Measurements from ENCODE around the gene ROPN1L.
"Not testable (repeated sequence)": the region's sequence is repeated elsewhere in the genome, so short reads cannot be mapped to it uniquely, and the experiment has no call there.

Gene ROPN1L

DNA sequence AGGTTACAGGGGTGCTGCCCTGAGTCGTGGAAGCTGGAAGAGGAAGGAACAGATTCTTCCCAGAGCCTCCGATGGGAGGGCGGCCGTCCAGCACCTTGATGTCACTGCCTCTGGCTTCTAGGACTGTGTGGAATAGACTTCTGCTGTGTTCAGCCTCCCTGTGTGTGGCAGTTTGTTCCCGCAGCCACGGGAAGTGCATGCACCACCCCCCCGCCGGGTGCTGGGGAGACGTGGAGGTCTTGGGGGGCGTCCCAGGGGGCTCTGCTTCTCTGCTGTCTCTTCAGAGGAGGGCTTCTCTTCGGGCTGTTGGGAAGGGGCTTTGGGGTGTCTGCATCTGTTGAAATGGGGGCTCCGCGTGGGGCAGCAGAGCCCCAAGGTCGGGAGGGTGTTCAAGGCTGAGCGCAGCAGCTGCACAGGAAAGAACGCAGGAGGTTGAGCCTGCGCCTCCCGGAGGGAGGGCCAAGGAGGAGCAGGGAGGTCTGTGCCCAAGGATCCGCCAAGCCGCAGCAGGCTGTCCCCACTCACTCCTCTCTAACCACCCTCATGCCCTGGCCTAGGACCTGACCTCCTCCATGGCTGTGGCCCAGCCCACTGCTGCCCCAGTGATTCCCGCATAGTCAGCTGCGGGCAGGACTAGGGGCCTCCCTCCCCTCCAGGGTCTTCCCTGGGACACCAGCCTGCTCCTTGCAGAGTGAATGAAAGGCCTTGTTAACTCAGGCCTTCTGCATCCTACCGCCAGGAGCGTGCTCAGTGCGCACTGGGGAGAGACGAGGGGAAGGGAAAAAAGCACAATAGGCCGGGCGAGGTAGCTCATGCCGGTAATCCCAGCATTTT is 45.0 kb downstream of the ROPN1L start:
- Histone ChIP-seq H3K4me3 (ENCODE audit: insufficient read depth, low read depth, low read length, poor library complexity, severe bottlenecking) (no peak overlapping the region), H3K36me3 (ENCODE audit: control insufficient read depth, insufficient read depth, low read length) (no peaks in the 10 kb centered on the region)

DNA sequence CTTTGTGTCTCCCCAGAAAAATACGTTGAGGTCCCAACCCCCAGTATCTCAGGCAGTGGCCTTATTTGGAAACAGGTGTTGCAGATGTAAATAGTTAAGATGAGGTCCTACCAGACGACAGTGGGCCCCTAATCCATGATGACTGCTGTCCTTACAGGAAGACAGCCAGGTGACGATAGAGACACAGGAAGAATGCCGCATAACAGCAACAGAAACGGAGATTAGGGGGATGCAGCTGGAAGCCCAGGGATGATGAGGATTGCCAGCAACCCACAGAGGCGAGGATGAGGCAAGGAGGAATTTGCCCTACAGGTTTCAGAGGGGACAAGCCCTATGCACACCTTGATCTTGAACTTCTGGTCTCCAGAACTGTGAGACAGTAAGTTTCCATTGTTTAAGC is 46.5 kb downstream of the ROPN1L start:
- H3K9me3 ChIP-seq (ENCODE audit: control insufficient read depth, low read length): no peaks in the 10 kb centered on the region
- peaks cover 7% of the 10 kb centered on the region for H3K4me1 ChIP-seq (ENCODE audit: control insufficient read depth, insufficient read depth, low read length, poor library complexity, severe bottlenecking)
- no peak for DNase-seq
- no peaks in the 10 kb centered on the region for H3K27me3 ChIP-seq (replicated peaks; ENCODE audit: control insufficient read depth, insufficient read depth, low read length, poor library complexity, severe bottlenecking)
- no peak overlapping the region for H3K4me3 ChIP-seq (ENCODE audit: insufficient read depth, low read depth, low read length, poor library complexity, severe bottlenecking)
- no peaks in the 10 kb centered on the region for H3K36me3 ChIP-seq (ENCODE audit: control insufficient read depth, insufficient read depth, low read length)
- H3K27ac ChIP-seq (ENCODE audit: insufficient read depth, low read length, poor library complexity, severe bottlenecking): no peak overlapping the region

More for the DNA sequence above, 45.0 kb downstream of the ROPN1L start:
- H3K9me3 ChIP-seq (ENCODE audit: control insufficient read depth, low read length): no peaks in the 10 kb centered on the region
- no peak overlapping the region for H3K27ac ChIP-seq (ENCODE audit: insufficient read depth, low read length, poor library complexity, severe bottlenecking)
- H3K4me1 ChIP-seq (ENCODE audit: control insufficient read depth, insufficient read depth, low read length, poor library complexity, severe bottlenecking): peaks cover 7% of the 10 kb centered on the region
- no peak for DNase-seq
- H3K27me3 ChIP-seq (replicated peaks; ENCODE audit: control insufficient read depth, insufficient read depth, low read length, poor library complexity, severe bottlenecking): no peaks in the 10 kb centered on the region

DNA sequence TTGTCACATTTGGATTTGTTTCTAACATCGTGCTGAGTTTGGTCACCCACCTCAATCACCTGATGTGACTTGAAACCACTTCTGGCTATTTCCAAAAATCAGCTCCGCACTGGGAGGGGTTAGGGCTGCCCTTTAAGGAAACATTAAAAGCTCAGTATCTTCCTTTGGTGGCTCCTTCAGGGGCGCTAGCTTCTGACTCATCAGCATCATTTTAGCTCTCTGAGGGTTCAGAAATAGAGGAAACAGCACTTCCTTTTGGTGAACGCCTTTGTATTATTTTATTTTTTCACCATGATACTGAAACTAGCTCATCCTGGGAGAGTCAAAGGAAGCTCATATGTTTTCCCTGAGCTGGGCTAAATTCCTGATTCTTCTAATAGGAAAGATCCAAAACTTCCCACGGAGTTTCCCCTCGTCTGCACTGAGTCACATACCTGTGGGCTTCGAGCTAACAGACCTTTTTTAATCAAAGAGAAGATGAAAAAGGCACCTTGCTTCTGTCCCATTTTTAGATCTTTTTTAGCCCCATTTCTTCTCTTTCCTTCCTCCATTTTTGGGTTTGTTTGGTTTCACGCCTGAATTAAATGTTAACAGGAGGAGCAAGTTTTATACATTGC is 48.2 kb downstream of the ROPN1L start:
- Histone ChIP-seq H3K27ac (ENCODE audit: insufficient read depth, low read length, poor library complexity, severe bottlenecking) (no peak overlapping the region), H3K9me3 (ENCODE audit: control insufficient read depth, low read length) (no peaks in the 10 kb centered on the region), H3K4me3 (ENCODE audit: insufficient read depth, low read depth, low read length, poor library complexity, severe bottlenecking) (no peak overlapping the region), H3K36me3 (ENCODE audit: control insufficient read depth, insufficient read depth, low read length) (no peaks in the 10 kb centered on the region), H3K27me3 (replicated peaks; ENCODE audit: control insufficient read depth, insufficient read depth, low read length, poor library complexity, severe bottlenecking) (no peaks in the 10 kb centered on the region), H3K4me1 (ENCODE audit: control insufficient read depth, insufficient read depth, low read length, poor library complexity, severe bottlenecking) (peaks cover 7% of the 10 kb centered on the region)
- DNase-seq: no peak

DNA sequence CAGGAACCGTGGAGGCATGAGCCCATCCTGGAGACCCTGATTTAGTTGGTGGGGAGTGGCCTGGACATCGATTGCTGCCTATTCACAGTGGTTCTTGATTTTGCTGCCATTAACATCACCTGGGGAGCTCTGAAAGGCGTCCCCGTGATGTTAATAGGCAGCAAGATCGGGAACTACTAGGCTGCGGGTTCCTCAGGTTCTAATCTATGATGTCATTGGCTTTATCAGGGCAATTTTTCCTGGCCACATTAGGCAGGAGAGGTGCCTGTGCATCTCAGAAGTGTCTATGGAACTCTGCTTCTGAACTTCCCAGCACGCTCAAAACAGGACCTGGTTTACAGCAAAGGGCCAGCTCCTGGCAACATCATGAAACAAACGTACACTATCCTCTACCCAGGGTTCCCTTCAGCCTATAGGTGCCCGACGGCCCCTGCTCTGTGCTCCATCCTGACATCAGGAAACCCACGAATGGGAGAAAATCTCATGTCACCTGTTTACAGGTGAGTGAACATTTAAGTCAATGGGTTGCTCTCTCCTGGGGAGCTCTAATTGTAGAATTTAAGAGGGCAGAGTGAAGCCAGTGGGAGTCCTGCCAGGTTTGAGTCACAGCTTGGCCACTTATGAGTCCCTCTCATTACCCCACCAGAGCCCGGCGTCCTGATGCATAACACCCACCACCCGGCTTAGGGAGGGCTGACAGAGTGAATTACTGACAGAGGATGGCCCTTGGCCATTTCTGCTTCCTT is 49.4 kb downstream of the ROPN1L start:
- Histone ChIP-seq H3K36me3 (ENCODE audit: control insufficient read depth, insufficient read depth, low read length) (no peaks in the 10 kb centered on the region), H3K27me3 (replicated peaks; ENCODE audit: control insufficient read depth, insufficient read depth, low read length, poor library complexity, severe bottlenecking) (no peaks in the 10 kb centered on the region), H3K4me3 (ENCODE audit: insufficient read depth, low read depth, low read length, poor library complexity, severe bottlenecking) (no peak overlapping the region), H3K9me3 (ENCODE audit: control insufficient read depth, low read length) (no peaks in the 10 kb centered on the region), H3K27ac (ENCODE audit: insufficient read depth, low read length, poor library complexity, severe bottlenecking) (no peak overlapping the region), H3K4me1 (ENCODE audit: control insufficient read depth, insufficient read depth, low read length, poor library complexity, severe bottlenecking) (peaks cover 7% of the 10 kb centered on the region)
- no peak for DNase-seq

DNA sequence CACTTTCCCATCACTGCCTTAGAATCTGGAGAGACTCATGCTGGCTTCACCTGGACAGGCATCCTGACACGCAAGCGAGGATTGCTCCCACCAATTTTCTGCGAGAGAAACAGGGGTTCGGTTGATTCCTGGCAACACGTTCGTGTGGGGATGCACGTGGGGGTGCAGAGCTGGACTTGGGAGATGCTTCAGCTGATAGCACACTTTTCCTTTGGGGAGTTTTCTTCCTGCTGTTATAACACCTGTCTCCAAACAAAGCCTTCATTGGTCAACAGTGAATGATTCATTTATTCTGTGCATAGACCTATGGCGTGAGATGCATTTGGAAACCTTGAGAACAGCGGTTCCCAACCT is 50.0 kb downstream of the ROPN1L start:
- Histone ChIP-seq H3K27ac (ENCODE audit: insufficient read depth, low read length, poor library complexity, severe bottlenecking) (no peak overlapping the region), H3K36me3 (ENCODE audit: control insufficient read depth, insufficient read depth, low read length) (no peaks in the 10 kb centered on the region), H3K4me1 (ENCODE audit: control insufficient read depth, insufficient read depth, low read length, poor library complexity, severe bottlenecking) (peaks cover 7% of the 10 kb centered on the region), H3K9me3 (ENCODE audit: control insufficient read depth, low read length) (no peaks in the 10 kb centered on the region), H3K4me3 (ENCODE audit: insufficient read depth, low read depth, low read length, poor library complexity, severe bottlenecking) (no peak overlapping the region), H3K27me3 (replicated peaks; ENCODE audit: control insufficient read depth, insufficient read depth, low read length, poor library complexity, severe bottlenecking) (no peaks in the 10 kb centered on the region)
- DNase-seq: no peak

GRCh38 chr5:10493884-10494283 is 52.2 kb downstream of the ROPN1L start:
- Histone ChIP-seq H3K27ac (ENCODE audit: insufficient read depth, low read length, poor library complexity, severe bottlenecking) (no peak overlapping the region), H3K4me1 (ENCODE audit: control insufficient read depth, insufficient read depth, low read length, poor library complexity, severe bottlenecking) (peaks cover 7% of the 10 kb centered on the region), H3K27me3 (replicated peaks; ENCODE audit: control insufficient read depth, insufficient read depth, low read length, poor library complexity, severe bottlenecking) (no peaks in the 10 kb centered on the region), H3K36me3 (ENCODE audit: control insufficient read depth, insufficient read depth, low read length) (no peaks in the 10 kb centered on the region), H3K9me3 (ENCODE audit: control insufficient read depth, low read length) (no peaks in the 10 kb centered on the region), H3K4me3 (ENCODE audit: insufficient read depth, low read depth, low read length, poor library complexity, severe bottlenecking) (no peak overlapping the region)
- no peak for DNase-seq

- H3K27me3 ChIP-seq (replicated peaks; ENCODE audit: control insufficient read depth, insufficient read depth, low read length, poor library complexity, severe bottlenecking); H3K9me3 ChIP-seq (ENCODE audit: control insufficient read depth, low read length); DNase-seq; H3K36me3 ChIP-seq (ENCODE audit: control insufficient read depth, insufficient read depth, low read length); H3K4me3 ChIP-seq (ENCODE audit: insufficient read depth, low read depth, low read length, poor library complexity, severe bottlenecking); H3K27ac ChIP-seq (ENCODE audit: insufficient read depth, low read length, poor library complexity, severe bottlenecking); H3K4me1 ChIP-seq (ENCODE audit: control insufficient read depth, insufficient read depth, low read length, poor library complexity, severe bottlenecking): not testable (repeated sequence)
Observed at GRCh38 chr5:10494497-10494896, 52.8 kb downstream of the ROPN1L start.

- Histone ChIP-seq H3K4me1 (ENCODE audit: control insufficient read depth, insufficient read depth, low read length, poor library complexity, severe bottlenecking) (no peaks in the 10 kb centered on the region), H3K27me3 (replicated peaks; ENCODE audit: control insufficient read depth, insufficient read depth, low read length, poor library complexity, severe bottlenecking) (no peaks in the 10 kb centered on the region), H3K36me3 (ENCODE audit: control insufficient read depth, insufficient read depth, low read length) (no peaks in the 10 kb centered on the region), H3K4me3 (ENCODE audit: insufficient read depth, low read depth, low read length, poor library complexity, severe bottlenecking) (no peak overlapping the region), H3K27ac (ENCODE audit: insufficient read depth, low read length, poor library complexity, severe bottlenecking) (no peak overlapping the region), H3K9me3 (ENCODE audit: control insufficient read depth, low read length) (no peaks in the 10 kb centered on the region)
- DNase-seq: no peak
Observed at GRCh38 chr5:10497554-10497953, 55.9 kb downstream of the ROPN1L start.

DNA sequence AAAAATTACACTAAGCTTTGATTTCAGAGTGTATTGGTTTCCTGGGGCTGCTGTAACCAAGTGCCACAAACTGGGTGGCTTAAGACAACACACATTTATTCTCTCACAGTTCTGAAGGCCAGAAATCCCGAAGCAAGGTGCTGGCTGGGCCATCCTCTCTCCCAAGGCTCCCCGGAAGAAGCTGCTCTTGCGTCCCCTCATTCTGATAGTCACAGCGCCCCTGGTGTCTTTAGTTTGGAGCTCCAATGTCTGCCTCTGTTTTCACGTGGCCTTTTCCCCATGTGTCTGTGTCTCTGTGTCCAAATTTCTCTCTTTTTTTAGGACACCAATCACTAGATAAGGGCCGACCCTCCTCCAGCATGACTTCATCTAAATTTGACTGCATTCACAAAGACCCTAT is 56.7 kb downstream of the ROPN1L start:
- Histone ChIP-seq H3K27ac (ENCODE audit: insufficient read depth, low read length, poor library complexity, severe bottlenecking) (no peak overlapping the region), H3K36me3 (ENCODE audit: control insufficient read depth, insufficient read depth, low read length) (no peaks in the 10 kb centered on the region), H3K4me1 (ENCODE audit: control insufficient read depth, insufficient read depth, low read length, poor library complexity, severe bottlenecking) (no peaks in the 10 kb centered on the region), H3K4me3 (ENCODE audit: insufficient read depth, low read depth, low read length, poor library complexity, severe bottlenecking) (no peak overlapping the region), H3K9me3 (ENCODE audit: control insufficient read depth, low read length) (no peaks in the 10 kb centered on the region), H3K27me3 (replicated peaks; ENCODE audit: control insufficient read depth, insufficient read depth, low read length, poor library complexity, severe bottlenecking) (no peaks in the 10 kb centered on the region)
- no peak for DNase-seq

DNA sequence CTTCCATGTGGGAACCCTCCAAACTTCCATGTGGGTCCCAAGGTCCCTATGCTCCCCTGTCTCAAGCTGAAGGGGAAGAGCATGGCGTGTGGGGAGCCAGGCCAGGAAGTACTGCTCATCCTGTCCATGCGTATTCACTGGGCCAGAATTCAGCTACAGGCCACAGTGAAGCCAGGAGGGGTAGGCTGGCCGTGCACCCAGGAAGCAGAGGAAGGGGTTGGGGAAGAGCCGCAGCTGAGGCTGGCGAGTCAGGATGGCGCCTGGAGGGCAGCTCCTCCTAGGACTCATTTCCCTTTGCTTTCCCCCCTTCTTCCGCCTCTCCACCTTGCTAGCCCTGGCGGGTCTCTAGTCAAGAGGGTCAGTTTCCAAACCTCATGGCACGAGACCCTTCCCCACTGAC is 57.4 kb downstream of the ROPN1L start:
- Histone ChIP-seq H3K9me3 (ENCODE audit: control insufficient read depth, low read length) (no peaks in the 10 kb centered on the region), H3K36me3 (ENCODE audit: control insufficient read depth, insufficient read depth, low read length) (no peaks in the 10 kb centered on the region), H3K27me3 (replicated peaks; ENCODE audit: control insufficient read depth, insufficient read depth, low read length, poor library complexity, severe bottlenecking) (no peaks in the 10 kb centered on the region)

More for the DNA sequence above, 57.4 kb downstream of the ROPN1L start:
- no peak overlapping the region for H3K4me3 ChIP-seq (ENCODE audit: insufficient read depth, low read depth, low read length, poor library complexity, severe bottlenecking)
- no peak overlapping the region for H3K27ac ChIP-seq (ENCODE audit: insufficient read depth, low read length, poor library complexity, severe bottlenecking)
- no peak for DNase-seq
- H3K4me1 ChIP-seq (ENCODE audit: control insufficient read depth, insufficient read depth, low read length, poor library complexity, severe bottlenecking): no peaks in the 10 kb centered on the region
